Endothelial cell of umbilical vein (primary cell): ENCODE measurements around the gene LRRC46.

Experiments used
- CTCF ChIP-seq, 2 donors: IDR thresholded peaks; 1 replicate in 1 of 2; 2 replicates in 1 of 2; pipeline ENCODE4 v1.5.1; 2011; ENCODE audit warnings: low read length in 2 of 2, mild to moderate bottlenecking in 2 of 2, moderate library complexity in 2 of 2, control low read depth in 1 of 2, inconsistent platforms in 1 of 2, low read depth in 1 of 2; ENCODE audit not compliant: insufficient read depth in 1 of 2; ENCODE audit errors: extremely low read depth in 1 of 2
- EZH2 ChIP-seq: IDR thresholded peaks from 2 replicates; pipeline ENCODE4 v1.6.1; 2012; ENCODE audit warnings: borderline replicate concordance, low read depth, mild to moderate bottlenecking, moderate library complexity, low read length, inconsistent platforms; ENCODE audit not compliant: severe bottlenecking
- POLR2AphosphoS5 ChIP-seq: IDR thresholded peaks from 2 replicates; pipeline ENCODE4 v1.6.1; 2012; ENCODE audit warnings: low read depth, mild to moderate bottlenecking, control low read depth, low read length, moderate library complexity; ENCODE audit not compliant: insufficient read depth

DNA sequence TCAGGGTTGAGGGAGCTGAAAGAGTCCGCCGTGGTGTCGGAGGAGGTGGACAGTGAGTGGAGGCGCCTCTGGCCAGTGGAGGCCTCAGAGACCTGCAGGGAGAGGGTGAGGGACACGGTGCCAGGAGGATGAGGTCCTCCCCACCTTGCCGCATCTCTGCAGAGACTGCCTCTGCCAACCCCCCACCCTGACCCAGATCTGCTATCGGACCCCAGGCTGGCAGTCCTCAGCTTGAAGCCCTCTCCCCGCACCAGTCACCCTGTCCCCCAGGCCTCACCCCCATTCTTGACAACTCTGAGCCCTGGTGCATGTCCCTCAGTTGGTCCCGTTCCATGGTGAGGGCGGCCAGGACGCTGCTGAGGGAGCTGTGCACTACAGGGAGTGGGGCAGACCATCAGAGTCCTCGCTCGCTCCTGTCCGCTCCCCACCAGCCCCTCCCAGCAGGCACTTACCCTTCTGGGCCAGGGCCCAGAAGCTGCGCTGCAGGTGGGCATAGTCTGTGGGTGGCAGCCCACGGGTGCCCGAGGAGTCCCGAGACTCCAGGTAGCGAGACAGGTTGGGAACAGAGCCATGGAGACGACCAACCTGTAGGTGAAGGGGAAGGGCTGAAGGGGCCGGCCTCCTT is 15.2 kb upstream of the LRRC46 start:
- TF ChIP-seq CTCF (IDR thresholded peaks at IDR 0.05; ENCODE audit: extremely low read depth in 1 of 2, insufficient read depth in 1 of 2, low read depth in 1 of 2, low read length in 2 of 2) (no peak), POLR2AphosphoS5 (no peak), EZH2 (no peak)
